Measurements from ENCODE around the gene GPR21. TPM values are rescaled to one million over a fixed set of nuclear protein-coding genes. Genes with fewer than 3 reads are reported as not detected.
A peak's percentile ranks its signal among the peaks of the same experiment; 100 is the strongest.

Gene GPR21, protein sequence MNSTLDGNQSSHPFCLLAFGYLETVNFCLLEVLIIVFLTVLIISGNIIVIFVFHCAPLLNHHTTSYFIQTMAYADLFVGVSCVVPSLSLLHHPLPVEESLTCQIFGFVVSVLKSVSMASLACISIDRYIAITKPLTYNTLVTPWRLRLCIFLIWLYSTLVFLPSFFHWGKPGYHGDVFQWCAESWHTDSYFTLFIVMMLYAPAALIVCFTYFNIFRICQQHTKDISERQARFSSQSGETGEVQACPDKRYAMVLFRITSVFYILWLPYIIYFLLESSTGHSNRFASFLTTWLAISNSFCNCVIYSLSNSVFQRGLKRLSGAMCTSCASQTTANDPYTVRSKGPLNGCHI
- total RNA-seq: 2.9 and 3.4 TPM in 2 replicates
- long read RNA-seq: 0 reads

DNA sequence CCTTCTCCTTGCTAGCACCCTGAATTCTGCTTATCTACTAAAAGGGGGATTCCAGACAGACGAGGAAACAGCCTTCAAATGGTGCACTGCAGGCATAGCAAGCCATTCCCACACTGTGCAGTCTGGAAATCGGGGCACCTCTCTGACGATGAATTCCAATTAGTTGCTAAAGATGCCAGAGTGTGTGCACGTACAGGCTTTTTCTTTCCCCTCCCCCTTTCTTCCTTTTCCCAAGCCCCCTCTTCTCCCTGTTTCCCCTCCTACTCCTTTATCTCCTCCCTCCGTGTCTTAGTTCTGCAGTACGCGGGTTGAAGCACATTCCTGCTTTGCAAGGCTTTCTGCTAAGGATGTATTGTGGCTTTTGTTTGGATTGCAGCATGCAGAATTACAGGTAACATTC, at the start of gene GPR21:
Gene GPR21, plus strand, starts transcription at position 316 of the 400 bp plus-strand sequence. CDS start 900 bp downstream, outside the sequence.
- peaks cover 5% of the 10 kb centered on the region for H3K4me1 Mint-ChIP-seq (ENCODE audit: low read depth)
- no peaks in the 10 kb centered on the region for H3K9me3 Mint-ChIP-seq (ENCODE audit: low read depth)
- no peaks in the 10 kb centered on the region for H3K27me3 Mint-ChIP-seq
- peaks cover 13% of the 10 kb centered on the region for H3K36me3 Mint-ChIP-seq (ENCODE audit: insufficient read depth)
- H3K4me3 Mint-ChIP-seq (ENCODE audit: low read depth): no peak within 1 kb of the TSS
- H3K27ac Mint-ChIP-seq: no peak within 1 kb of the TSS
- TF ChIP-seq, protein P1, sequence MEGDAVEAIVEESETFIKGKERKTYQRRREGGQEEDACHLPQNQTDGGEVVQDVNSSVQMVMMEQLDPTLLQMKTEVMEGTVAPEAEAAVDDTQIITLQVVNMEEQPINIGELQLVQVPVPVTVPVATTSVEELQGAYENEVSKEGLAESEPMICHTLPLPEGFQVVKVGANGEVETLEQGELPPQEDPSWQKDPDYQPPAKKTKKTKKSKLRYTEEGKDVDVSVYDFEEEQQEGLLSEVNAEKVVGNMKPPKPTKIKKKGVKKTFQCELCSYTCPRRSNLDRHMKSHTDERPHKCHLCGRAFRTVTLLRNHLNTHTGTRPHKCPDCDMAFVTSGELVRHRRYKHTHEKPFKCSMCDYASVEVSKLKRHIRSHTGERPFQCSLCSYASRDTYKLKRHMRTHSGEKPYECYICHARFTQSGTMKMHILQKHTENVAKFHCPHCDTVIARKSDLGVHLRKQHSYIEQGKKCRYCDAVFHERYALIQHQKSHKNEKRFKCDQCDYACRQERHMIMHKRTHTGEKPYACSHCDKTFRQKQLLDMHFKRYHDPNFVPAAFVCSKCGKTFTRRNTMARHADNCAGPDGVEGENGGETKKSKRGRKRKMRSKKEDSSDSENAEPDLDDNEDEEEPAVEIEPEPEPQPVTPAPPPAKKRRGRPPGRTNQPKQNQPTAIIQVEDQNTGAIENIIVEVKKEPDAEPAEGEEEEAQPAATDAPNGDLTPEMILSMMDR (IDR thresholded peaks at IDR 0.05; ENCODE audit: unreplicated experiment): no peak
- no peak for DNase-seq (ENCODE audit: low spot score, unreplicated experiment)

DNA sequence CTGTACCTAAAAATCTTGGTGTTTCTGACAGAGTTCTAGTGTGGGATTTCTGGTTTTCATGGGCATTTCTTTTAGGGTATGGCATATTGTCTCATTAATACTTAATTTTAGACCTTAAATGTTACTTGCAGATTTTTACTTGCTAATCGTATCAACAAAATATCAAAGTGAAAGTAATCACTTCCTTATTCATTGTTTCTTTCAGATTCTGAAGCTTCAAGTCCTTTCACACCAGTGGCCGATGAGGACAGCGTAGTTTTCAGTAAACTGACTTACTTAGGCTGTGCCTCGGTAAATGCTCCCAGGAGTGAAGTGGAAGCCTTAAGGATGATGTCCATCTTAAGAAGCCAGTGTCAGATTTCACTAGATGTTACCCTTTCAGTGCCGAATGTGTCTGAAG, 47.5 kb upstream of the GPR21 start:
- DNase-seq (ENCODE audit: low spot score, unreplicated experiment): no peak
- peaks cover 10% of the 10 kb centered on the region for H3K36me3 Mint-ChIP-seq (ENCODE audit: insufficient read depth)
- no peak overlapping the region for H3K27ac Mint-ChIP-seq
- H3K4me3 Mint-ChIP-seq (ENCODE audit: low read depth): no peak overlapping the region
- H3K4me1 Mint-ChIP-seq (ENCODE audit: low read depth): no peaks in the 10 kb centered on the region
- H3K27me3 Mint-ChIP-seq: no peaks in the 10 kb centered on the region
- TF ChIP-seq, protein P1 (IDR thresholded peaks at IDR 0.05; ENCODE audit: unreplicated experiment): no peak
- no peaks in the 10 kb centered on the region for H3K9me3 Mint-ChIP-seq (ENCODE audit: low read depth)

DNA sequence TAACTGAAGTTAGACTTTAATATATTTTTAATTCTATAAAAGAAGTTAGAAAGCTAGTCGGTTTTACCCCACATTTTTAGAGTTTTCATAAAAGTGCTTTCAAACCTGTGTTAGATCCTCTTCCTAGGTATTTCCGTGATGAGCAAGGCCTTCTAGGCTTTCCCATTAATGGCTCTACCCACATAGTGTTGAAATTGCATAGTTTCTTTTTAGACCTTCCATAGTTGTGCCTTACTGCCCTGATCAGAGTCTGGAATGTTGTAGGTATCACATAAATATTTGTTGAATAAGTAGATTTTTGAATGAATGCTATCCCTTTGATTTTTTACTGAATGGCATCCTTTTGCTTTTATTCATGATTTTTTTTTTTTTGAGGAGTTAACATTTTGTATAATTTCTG, 45.3 kb upstream of the GPR21 start:
- H3K36me3 Mint-ChIP-seq (ENCODE audit: insufficient read depth): peaks cover 10% of the 10 kb centered on the region
- H3K4me1 Mint-ChIP-seq (ENCODE audit: low read depth): no peaks in the 10 kb centered on the region
- H3K9me3 Mint-ChIP-seq (ENCODE audit: low read depth): no peaks in the 10 kb centered on the region
- no peak for DNase-seq (ENCODE audit: low spot score, unreplicated experiment)
- TF ChIP-seq, protein P1 (IDR thresholded peaks at IDR 0.05; ENCODE audit: unreplicated experiment): no peak
- H3K27me3 Mint-ChIP-seq: no peaks in the 10 kb centered on the region
- no peak overlapping the region for H3K4me3 Mint-ChIP-seq (ENCODE audit: low read depth)
- H3K27ac Mint-ChIP-seq: no peak overlapping the region

DNA sequence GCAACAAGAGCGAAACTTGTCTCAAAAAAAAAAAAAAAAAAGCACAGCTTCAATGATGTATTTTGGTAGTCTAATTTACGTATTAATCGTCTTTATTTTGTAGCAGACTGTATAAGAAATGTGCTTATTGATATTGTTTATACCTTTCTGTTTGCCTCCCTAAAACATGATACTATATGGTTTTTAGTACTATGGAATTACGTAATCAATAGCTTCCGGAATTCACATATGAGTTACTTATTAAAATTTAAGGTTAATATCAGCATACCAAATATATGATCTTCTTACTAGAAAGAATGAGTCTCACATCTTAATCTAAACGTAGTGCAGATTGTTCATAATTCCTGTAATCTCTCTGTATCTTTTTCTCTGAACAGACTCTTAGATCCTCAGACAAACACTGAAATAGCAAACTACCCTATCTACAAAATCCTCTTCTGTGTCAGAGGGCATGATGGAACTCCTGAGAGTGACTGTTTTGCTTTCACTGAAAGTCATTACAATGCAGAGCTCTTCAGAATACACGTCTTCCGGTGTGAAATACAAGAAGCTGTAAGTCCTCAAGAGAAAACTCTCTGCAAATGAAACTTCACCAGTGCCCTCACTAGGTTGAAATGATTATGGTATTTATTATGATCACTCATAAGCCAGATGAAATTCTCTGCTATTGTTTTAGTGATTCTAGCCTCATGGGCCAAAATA, 44.4 kb upstream of the GPR21 start:
- no peak overlapping the region for H3K4me3 Mint-ChIP-seq (ENCODE audit: low read depth)
- TF ChIP-seq, protein P1 (IDR thresholded peaks at IDR 0.05; ENCODE audit: unreplicated experiment): no peak
- no peaks in the 10 kb centered on the region for H3K27me3 Mint-ChIP-seq
- DNase-seq (ENCODE audit: low spot score, unreplicated experiment): no peak
- no peaks in the 10 kb centered on the region for H3K9me3 Mint-ChIP-seq (ENCODE audit: low read depth)
- peaks cover 10% of the 10 kb centered on the region for H3K36me3 Mint-ChIP-seq (ENCODE audit: insufficient read depth)
- H3K4me1 Mint-ChIP-seq (ENCODE audit: low read depth): no peaks in the 10 kb centered on the region
- H3K27ac Mint-ChIP-seq: no peak overlapping the region

DNA sequence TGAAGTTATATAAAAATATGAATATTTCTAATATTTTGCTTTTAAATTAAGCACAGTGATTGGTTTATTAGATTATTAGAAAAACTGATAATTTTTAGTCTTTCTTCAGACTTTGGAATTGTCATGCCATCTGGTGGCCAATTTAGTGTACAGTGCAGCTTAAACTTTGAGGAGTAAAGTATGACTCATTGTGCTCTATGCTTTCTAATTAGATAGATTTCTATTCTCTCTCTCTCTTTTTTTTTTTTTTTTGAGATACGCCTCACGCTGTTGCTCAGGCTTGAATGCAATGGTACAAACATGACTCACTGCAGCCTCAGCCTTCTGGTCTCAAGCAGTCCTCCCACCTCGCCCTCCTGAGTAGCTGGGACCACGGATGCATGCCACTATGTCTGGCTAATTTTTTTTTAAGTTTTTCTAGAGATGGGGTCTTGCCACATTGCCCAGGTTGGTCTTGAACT, 42.1 kb upstream of the GPR21 start:
- Mint-ChIP-seq H3K27ac (peak overlapping the region; percentile 45), H3K27me3 (no peaks in the 10 kb centered on the region), H3K36me3 (ENCODE audit: insufficient read depth) (peaks cover 8% of the 10 kb centered on the region), H3K9me3 (ENCODE audit: low read depth) (no peaks in the 10 kb centered on the region), H3K4me3 (ENCODE audit: low read depth) (no peak overlapping the region), H3K4me1 (ENCODE audit: low read depth) (no peaks in the 10 kb centered on the region)
- DNase-seq (ENCODE audit: low spot score, unreplicated experiment): no peak
- TF ChIP-seq, protein P1 (IDR thresholded peaks at IDR 0.05; ENCODE audit: unreplicated experiment): peak; percentile 75

Data from progenitor cell of endocrine pancreas (in vitro differentiated cells).